ENCODE results near the gene SPR.

- TF ChIP-seq POLR2A (IDR thresholded peaks at IDR 0.05), result no peak
- TF ChIP-seq, protein P1, sequence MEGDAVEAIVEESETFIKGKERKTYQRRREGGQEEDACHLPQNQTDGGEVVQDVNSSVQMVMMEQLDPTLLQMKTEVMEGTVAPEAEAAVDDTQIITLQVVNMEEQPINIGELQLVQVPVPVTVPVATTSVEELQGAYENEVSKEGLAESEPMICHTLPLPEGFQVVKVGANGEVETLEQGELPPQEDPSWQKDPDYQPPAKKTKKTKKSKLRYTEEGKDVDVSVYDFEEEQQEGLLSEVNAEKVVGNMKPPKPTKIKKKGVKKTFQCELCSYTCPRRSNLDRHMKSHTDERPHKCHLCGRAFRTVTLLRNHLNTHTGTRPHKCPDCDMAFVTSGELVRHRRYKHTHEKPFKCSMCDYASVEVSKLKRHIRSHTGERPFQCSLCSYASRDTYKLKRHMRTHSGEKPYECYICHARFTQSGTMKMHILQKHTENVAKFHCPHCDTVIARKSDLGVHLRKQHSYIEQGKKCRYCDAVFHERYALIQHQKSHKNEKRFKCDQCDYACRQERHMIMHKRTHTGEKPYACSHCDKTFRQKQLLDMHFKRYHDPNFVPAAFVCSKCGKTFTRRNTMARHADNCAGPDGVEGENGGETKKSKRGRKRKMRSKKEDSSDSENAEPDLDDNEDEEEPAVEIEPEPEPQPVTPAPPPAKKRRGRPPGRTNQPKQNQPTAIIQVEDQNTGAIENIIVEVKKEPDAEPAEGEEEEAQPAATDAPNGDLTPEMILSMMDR (IDR thresholded peaks at IDR 0.05), result no peak
Measured at GRCh38 chr2:72931280-72931910, 44.2 kb downstream of the SPR start.
